ENCODE results near the gene DBNL.

DBNL gene

DNA sequence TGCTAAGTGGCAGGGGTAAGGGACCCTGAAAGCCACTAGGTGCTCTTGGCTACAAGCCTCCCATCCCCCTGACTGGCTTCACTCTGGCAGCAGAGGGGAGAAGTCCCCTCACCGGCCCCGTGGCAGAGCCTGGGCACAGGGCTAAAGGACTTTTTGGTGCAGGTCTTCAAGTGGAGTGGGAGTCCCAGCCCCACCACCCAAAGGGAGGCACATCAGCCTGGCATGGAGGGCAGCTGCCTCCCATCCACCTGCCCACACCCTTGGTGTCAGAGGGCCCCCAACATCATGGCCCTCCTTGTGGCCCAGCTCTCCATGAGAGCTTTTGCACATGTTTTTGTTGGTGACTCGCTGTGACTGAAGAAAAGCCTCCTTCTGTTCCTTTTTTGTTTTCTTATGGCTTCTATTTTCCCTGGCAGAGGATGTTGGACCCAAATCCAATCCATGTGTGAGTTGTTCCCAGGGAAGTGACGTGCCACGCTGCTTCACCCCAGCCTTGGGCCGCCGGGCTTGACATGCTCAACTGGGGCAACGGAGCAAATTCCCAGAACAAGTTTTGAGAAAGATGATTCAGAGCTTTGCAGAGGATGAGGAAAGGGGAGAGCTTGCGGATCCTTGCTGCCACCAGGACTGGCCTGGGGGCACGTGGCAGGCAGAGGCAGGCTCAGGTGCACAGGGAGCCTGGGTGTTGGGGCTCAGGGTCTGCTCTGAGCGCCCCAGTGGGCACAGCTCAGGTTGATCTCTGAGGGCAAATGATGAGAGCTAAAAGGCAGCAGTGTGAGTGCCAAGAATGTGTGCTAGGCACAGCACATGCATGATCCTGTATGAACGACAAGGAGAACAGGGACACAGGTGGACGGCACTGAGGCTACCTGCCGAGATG, 57.7 kb downstream of the DBNL start:
- no peak for DNase-seq

DNA sequence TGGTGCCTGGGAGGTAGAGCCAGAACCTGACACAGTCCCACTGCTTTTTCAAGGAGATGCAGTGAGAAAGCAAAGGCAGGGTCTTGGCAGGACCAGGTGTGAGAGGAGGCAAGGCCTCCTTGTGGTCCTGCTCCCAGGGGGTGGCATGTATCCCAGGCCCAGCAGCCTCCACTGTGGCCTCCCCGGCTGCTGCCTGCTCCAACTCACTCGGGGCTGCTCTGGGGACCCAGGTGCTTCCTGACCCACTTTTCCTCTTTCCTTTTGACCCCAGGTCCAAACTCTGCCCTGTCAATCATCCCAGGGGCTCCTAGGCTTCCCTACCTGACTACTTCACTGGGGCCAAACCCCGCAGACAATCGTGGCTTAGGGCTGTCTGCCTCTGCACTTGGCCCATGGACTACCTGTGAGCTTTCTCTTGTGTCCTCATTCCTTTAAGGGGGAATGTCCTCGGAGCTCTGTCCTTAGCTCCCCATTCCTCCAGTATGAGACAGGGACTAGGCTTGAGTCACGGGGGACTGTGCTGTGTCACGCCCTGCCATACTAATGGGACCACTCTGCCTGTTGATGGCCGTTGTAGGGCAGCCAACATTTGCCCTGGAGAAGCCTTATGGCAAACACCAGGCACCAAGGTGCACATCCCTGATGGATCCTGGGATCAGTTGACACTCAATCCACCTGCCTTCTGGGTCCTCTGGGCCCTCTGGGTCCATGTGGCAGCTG, 58.5 kb downstream of the DBNL start:
- DNase-seq: no peak

DNA sequence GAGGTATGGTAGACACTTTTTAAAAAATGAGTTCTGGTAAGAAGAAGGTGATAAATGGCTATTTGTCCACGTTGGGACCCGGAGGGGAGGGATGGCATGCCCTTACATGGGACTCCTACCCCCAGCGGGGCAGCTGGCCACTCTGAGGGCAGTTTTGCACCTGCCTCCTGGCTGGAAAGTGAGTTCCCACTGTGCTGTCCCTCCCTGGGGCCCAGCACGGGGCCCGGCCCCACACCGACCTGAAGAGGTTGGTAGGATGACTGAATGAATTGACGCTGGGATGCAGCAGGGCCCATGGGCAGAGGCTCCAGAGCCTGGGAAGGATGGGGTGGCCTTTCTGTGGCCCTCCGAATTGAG, 59.0 kb downstream of the DBNL start:
- DNase-seq: peak; percentile 31

DNA sequence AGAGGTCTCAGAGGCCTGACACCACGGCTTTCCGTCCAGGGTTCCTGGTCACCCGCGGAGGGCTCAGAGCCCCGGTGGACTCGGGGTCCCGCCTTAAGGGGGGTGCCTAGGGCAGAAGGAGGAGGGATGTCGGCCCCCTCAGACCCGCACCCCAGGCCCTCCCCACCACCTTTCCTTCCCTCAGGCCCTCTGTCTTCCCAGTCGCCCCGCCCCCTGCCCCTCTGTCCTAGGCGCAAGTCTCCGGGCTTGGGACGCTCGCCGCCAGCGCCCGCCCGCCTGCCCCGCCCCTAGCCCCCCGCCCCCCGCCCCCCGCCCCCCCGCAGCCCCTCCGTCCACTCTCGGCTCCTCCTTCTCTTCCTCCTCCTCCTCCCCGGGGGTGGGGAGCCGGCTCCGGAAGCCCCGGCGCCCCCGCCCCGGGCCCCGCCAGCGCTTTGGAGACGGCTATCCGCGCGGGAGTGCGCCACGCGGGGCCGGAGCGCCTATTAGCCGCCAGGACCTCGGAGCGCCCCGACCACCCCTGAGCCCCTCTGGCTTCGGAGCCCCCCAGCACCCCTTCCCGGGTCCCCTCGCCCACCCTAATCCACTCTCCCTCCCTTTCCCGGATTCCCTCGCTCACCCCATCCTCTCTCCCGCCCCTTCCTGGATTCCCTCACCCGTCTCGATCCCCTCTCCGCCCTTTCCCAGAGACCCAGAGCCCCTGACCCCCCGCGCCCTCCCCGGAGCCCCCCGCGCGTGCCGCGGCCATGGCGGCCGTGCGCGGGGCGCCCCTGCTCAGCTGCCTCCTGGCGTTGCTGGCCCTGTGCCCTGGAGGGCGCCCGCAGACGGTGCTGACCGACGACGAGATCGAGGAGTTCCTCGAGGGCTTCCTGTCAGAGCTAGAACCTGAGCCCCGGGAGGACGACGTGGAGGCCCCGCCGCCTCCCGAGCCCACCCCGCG, 59.7 kb downstream of the DBNL start, which contains the start of gene AEBP1:
TSS of gene AEBP1 (plus strand) at position 423 of the 937 bp plus-strand sequence. CDS start at position 744, 321 bp downstream.
- DNase-seq: peak; percentile 59

DNA sequence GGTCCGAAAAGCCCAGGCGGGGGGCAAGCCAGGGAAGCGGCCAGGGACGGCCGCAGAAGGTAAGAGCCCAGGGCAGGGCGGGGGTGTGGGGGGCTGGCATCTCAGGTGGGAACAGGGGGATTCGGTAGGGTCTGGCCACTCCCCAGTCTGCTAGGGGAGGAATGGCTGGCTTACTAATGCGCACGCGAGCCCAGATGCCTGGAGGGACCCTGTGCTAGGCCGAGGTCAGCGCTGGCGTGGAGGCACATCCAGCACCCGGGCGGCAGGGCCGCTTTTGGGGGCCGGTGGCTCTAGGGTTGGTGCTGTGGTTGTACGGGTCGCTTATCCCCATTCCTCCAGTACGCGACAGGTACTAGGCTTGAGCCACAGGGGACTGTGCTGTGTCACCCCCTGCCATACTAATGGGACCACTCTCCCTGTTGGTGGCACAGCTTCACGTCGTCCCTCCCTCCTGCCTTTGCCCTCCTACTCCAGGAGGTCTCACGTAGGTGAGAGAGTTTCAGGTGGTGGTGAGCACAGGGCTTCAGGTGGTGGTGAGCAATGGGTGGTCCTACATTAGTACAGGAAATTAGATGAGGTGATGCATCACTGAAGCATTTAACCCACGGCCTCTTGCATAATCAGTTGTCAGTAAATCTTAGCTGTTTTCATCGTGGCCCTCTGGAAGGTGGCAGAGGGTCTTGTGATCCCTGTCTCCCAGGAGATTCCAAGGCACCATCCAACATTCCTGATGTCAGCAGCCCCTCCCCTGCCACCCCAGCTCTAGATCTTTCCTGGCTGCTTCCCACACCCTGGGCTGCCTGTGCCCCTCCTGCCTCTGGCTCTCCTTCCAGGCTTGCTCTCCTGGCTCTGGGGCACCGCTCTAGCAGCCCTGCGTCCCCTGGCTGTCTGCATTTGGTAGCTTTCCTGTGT, 60.6 kb downstream of the DBNL start:
- DNase-seq: no peak

DNA sequence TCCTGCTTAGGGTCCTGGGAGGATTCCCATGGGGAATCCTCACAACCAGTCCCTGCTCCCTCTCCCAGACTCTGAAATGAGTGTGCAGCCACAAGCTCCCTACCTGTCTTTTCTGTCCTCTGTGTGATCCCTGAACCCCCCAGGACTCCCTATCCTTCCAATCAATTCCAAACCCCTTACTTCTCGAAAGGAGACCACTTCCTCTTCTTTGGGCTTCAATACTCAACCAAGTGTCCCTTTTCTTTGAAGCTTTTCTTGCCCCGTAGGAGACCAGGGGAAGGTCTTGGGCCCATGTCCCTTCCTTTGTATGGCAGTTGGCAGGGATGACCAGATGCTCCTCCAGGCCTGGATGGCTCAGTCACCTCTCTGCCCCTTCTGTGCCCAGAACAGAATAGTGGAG, 61.3 kb downstream of the DBNL start:
- no peak for DNase-seq

DNA sequence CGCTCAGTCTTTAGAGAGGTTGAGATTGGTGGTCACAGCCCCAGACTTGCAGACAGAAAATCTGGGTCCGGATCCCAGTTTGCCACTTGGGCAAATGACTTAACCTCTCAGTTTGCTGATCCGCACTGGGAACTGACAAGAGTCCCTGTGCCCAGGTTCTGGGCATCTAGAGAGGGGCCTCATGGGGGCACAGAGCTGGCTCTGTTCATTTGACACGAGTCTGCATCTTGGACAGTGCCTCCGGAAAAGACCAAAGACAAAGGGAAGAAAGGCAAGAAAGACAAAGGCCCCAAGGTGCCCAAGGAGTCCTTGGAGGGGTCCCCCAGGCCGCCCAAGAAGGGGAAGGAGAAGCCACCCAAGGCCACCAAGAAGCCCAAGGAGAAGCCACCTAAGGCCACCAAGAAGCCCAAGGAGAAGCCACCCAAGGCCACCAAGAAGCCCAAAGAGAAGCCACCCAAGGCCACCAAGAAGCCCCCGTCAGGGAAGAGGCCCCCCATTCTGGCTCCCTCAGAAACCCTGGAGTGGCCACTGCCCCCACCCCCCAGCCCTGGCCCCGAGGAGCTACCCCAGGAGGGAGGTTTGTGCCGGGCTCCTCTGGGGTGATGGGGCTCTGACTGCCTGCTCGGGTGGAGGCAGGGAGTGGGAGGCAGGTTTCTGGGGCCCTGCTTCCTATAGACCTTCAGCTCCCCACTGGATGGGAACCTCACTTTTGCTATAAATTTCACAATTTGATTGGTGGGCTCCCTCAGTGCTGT, 62.0 kb downstream of the DBNL start:
- DNase-seq: no peak

DNA sequence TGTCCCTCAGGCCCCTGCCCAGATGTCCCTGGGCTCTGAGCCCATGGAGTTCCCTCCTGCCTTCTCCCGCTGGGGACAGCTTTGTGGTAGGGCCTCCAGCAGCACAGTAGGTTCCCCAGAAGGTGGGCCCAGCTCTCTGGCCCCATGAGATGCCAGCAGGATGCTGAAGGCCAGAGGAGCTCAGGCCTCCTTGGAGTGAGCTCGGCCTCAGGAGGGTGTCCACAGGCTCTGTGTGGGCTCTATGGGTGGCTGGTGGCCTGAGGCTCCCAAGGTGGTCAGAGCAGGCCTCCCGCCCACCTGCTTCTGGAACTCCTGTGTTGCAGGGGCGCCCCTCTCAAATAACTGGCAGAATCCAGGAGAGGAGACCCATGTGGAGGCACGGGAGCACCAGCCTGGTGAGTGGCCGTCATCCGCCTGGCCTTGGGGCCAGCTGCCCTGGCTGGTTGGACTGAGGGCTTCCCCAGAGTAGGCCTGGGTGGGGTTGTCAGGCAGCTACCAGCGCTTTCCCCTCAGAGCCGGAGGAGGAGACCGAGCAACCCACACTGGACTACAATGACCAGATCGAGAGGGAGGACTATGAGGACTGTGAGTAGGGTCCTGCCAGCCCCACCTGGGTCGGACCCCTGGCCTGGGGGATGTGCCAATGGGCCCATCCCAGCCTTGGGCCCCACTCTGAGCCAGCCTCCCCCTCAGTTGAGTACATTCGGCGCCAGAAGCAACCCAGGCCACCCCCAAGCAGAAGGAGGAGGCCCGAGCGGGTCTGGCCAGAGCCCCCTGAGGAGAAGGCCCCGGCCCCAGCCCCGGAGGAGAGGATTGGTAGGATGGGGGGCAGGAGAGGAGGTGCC, 62.8 kb downstream of the DBNL start:
- no peak for DNase-seq

DNA sequence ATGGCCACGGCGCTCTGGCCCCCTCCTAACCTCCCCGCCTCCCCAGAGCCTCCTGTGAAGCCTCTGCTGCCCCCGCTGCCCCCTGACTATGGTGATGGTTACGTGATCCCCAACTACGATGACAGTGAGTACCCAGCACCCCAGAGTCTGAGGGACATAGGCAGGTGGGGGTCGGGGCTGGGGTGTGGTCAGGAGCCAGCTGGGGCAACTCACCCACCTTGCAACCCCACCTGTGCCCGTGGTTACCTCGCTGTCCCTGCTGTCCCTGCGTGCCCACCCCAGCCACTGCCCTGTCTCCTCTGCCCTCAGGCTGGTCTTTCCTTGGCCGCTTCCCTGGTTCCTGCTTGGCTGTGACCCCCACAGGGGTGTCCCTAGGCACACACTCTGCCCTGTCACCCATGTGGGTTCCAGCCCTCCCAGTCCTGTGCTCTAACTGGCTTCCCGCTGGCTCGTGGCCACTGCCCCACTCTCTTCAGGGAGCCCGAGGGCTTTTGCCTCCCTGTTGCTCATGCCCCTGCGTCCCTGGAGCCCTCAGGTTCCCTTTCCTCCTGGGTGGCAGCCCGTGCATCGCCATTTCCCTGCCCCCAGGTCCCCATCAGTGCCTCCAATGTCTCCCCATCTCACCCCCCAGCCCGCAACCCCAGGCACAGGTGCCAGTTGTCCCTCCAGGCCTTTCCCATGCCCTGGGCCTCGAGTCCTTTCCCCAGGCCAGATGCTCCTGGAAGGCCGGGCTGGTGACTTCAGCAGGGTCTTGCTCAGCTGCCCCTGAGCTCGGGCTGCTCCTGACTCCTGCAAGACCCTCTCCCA, 63.7 kb downstream of the DBNL start:
- no peak for DNase-seq

DNA sequence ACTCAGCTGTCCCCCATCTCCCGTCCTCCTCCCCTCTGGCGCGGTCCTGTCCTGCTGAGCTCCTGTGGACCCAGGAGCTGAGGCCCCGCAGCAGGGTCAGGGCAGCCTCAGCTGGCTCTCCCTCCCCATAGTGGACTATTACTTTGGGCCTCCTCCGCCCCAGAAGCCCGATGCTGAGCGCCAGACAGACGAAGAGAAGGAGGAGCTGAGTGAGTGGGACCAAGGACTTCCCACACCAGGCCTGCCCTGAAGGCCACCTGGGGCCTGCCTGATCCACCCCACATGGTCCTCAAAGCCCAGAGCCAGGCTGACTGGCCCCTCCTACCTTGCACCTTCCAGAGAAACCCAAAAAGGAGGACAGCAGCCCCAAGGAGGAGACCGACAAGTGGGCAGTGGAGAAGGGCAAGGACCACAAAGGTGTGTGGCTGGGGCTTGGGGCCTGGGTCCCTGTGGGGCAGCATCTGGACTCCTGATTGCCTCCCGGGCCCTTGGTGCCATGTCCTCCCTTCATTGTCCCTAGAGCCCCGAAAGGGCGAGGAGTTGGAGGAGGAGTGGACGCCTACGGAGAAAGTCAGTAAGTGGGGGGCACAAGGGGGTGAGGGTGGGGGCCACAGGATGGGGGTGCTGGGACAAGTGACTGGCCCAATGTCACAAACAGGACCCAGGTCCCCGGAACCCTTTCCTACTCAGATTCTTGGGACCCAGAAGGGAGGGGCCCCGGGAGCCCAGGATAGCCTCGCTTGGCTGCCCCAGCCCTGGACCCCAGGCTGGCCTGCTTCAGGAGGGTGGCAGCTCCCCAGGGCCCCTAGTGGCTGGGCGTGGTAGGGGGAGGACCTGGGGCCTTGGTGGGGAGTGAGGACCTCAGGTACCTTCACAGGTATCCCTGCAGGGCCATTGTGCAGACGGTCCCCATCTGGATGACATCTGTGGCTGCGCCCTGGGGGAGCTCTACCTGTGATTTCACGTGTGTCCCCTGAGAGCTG, 64.6 kb downstream of the DBNL start:
- no peak for DNase-seq

DNA sequence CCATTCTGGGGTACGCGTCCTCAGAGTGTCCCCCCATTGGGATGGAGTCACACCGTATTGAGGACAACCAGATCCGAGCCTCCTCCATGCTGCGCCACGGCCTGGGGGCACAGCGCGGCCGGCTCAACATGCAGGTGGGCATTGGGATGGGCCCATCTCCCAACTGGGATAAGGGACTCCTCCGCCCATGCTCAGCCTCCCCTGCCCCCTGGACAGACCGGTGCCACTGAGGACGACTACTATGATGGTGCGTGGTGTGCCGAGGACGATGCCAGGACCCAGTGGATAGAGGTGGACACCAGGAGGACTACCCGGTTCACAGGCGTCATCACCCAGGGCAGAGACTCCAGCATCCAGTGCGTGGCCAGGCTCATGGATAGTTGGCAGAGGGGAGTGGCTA, 65.5 kb downstream of the DBNL start:
- no peak for DNase-seq

DNA sequence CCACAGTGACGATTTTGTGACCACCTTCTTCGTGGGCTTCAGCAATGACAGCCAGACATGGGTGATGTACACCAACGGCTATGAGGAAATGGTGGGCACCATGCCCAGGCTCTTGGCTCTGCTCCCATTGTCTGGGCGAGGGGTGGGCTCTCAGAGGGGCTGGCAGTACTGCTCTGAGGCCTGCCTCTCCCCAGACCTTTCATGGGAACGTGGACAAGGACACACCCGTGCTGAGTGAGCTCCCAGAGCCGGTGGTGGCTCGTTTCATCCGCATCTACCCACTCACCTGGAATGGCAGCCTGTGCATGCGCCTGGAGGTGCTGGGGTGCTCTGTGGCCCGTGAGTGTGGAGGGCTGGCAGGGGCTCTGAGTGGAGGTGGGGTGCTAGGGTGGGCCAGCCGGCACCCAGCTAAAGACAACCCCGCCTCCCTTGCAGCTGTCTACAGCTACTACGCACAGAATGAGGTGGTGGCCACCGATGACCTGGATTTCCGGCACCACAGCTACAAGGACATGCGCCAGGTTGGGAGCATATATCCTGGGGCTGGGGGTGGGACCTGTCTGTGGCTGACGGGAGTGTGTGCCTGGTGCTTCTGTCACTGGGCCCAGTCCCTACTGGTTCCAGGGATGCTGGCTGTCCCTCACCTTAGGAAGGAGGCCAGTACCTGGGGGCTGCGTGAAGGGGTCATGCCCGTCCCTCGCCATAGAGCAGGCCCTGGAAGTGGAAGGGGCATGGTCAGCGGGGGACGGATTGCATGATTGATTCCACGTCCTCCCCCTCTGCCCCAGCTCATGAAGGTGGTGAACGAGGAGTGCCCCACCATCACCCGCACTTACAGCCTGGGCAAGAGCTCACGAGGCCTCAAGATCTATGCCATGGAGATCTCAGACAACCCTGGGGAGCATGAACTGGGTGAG, 66.5 kb downstream of the DBNL start:
- no peak for DNase-seq

Data from NCI-H146 (cell line).